HG03520 (cell line): ENCODE results near the gene APOO.

Experiments used
- ATAC-seq: cut with Tn5 transposase; IDR thresholded peaks from one replicate; pipeline ENCODE4 v1.9.1; 2021; ENCODE audit warnings: mild to moderate bottlenecking, moderate library complexity; ENCODE audit not compliant: unreplicated experiment

Gene APOO

GRCh38 chrX:23821847-23822246 lies 85.9 kb downstream of the APOO start:
- no peak for ATAC-seq

GRCh38 chrX:23820235-23820782 lies 87.4 kb downstream of the APOO start:
- ATAC-seq, result no peak

GRCh38 chrX:23819385-23820234 lies 88.1 kb downstream of the APOO start:
- ATAC-seq, result no peak

DNA sequence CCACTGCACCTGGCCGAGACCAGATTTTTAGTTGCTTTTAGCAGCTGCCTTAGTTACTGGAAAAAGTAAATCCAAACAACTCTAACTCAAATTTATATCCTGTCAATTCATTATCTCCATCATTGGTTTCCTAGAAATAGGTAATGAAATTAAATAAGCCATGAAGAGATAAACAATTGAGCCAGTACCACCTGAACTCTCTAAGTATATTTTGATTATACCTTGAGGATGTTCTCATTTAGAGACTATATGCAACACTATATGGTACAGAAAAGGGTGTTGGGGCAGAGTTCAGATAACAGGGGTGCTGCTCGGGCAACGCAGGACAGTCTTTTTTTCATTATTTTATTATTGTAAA lies 89.8 kb downstream of the APOO start:
- no peak for ATAC-seq

- ATAC-seq, result no peak
Observed at GRCh38 chrX:23816179-23816578, 91.6 kb downstream of the APOO start.

DNA sequence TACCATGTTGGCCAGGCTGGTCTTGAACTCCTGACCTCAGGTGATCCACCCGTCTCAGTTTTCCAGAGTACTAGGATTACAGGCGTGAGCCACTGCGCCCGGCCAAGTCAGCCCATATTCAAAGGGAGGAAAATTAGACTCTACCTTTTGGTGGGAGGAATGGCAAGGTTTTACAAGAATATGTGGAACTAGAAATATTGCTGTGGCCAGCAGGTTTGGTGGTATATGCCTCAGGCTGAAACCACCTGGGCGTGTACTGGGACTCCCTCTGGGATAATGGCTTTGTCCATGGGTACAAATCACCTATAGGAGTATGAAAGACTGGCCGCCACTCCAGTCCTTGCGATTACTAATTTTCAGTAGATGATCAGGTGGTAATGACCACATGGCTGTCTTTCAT lies 92.4 kb downstream of the APOO start:
- ATAC-seq, result no peak

DNA sequence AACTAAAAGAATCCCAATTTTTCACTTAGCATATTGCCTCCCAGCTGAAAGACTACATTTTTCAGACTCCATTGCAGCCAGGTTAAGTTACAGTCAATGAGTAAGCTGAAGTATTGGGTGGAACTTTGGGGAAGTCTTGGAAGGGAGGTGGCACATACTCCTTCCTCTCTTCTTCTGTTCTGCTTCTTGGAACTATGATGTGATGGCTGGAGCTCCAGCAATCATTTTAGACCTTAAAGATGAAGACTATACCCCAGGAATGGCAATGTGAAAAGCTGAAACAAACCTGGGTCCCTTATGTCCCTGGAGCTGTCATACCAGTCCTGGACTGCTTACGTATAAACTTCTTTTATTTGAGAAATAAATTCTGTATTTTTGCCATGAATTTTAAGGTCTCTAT lies 93.9 kb downstream of the APOO start:
- no peak for ATAC-seq

DNA sequence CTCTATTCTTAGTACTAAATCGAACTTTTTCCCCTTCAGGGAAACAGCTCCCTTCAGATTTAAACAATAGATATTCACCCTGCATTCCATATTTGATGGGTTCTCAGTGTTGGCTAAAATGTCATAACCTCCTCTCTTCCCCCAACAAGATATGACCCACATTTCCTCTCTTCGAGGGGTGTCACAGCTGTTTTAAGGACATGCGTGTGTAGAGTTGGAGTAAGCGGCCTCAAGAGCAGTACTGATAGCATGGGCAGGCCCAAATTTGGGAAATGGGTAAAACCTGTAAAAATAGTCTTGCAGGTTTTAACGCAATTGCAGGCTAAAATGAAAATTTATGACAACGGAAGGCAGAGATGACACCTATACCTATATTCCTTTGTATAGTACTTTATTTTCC lies 96.1 kb downstream of the APOO start:
- ATAC-seq, result no peak

DNA sequence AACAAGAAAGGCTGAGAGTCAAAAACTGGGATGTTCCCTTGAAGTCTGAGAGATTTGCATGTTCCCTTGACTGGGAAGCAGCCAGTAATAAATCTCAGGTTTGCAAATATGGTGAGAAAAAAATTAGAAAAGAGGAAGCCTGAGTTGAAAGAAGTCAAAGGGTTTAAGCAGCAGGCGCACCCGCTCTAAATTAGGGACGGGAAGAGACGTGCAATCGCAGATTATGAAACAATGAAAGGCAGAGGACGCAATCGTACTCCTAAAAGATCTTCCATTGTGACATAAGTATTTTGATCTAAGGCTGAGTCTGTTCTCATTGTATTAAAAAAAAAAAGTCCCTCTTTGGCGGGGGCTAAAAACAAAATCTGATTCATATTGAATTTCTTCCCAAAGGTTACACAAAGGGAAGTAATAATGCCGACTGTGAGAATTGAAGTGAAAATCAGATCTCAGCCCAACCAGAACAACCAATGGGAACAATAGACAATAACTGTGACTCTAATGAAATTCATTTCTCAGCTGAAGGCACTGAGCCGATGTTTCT lies 96.6 kb downstream of the APOO start:
- ATAC-seq, result no peak

GRCh38 chrX:23810279-23810678 lies 97.5 kb downstream of the APOO start:
- no peak for ATAC-seq

DNA sequence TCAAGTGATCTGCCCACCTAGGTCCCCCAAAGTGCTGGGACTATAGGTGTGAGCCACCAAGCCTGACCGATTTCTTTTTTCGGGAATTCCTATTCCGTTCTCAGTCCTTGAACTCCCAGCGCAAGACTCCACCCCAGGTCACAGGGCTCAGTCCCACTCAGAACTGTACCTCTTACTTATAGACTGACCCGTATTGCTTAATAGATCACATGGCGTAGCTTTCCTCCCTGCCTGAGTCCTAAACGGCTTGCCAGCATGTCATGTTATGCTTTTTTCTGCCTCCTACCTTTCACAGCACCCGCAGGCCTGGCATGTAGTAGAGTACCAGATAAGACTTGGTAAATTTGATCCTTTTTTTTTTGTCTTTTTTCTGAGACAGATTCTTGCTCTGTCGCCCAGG lies 102.3 kb downstream of the APOO start:
- no peak for ATAC-seq

GRCh38 chrX:23804578-23804977 lies 103.2 kb downstream of the APOO start:
- ATAC-seq, result no peak

- ATAC-seq, result no peak
Observed at GRCh38 chrX:23803931-23804381, 103.8 kb downstream of the APOO start.

GRCh38 chrX:23802431-23802830 lies 105.3 kb downstream of the APOO start:
- ATAC-seq, result no peak

- ATAC-seq, result no peak
Observed at GRCh38 chrX:23799469-23800065, 108.2 kb downstream of the APOO start.

DNA sequence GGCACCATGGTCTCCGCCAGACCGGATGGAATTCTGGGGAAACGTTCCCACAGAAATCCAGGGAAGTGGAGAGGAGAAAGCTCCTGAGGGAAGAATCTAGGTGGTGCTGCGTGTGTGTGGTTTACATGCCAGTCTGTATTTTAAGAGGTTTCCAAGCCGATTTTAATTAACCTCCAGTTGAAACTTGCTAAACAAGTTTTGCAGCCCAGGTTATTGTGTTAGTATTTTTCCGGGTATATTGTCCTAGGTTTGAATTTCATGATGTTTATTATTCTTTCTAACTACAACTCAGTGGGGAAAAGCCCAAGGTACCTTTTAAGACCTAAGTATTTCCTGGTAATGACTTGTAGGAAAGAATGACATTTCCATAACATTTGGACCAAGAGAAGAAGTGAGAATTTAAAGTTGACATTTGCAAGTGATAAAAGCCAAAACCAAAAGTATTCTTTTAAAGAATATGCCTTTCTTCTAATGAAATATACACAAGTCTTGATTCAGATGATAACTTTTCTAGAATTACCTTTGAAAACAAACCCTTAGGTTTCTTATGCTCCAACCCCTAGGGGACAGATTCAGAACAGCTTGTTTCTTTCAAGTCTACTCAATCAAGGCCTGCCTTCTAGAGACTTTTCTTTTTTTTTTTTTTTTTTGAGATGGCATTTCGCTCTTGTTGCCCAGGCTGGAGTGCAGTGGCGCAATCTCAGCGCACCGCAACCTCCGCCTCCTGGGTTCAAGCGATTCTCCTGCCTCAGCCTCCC lies 110.2 kb downstream of the APOO start:
- ATAC-seq, result no peak

DNA sequence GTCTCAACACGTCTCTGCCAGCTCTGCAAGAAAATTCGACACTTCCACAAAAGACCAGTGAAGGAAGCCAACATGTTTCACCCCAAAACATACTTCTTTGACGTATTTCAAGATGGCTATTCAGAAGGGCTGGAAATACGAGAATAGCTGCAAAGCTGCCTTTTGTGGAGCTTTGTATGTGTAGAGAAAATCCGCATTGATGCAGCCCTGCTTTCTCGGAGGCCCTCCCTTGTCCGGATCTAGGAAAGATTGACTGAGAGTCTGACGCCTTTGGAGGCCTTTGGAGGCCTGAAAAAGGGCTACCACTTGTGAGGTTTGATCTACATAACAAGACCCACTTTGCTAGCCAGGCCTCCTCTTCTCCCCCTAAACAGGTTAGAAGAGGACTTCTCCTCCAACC lies 112.5 kb downstream of the APOO start:
- no peak for ATAC-seq

GRCh38 chrX:23792861-23793553 lies 114.7 kb downstream of the APOO start:
- no peak for ATAC-seq

DNA sequence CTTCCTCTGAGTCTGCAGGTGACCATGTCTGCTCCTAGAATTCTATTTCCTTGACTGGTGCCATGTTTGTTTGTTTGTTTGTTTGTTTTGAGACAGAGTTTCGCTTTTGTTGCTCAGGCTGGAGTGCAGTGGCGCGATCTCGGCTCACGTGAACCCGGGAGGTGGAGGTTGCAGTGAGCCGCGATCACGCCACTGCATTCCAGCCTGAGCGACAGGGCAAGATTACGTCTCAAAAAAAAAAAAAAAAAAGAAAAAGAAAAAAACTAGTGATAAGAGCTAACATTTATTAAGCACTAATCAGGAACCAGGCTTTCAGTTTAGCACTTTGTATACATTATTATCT lies 117.6 kb downstream of the APOO start:
- no peak for ATAC-seq

- no peak for ATAC-seq
Observed at GRCh38 chrX:23789386-23790154, 118.2 kb downstream of the APOO start.
